Tibial nerve (tissue), 4 donors: ENCODE measurements around the gene MIS18A.

Experiments
- EP300 ChIP-seq, 2 donors: sonication (generic); formaldehyde crosslinking; IDR thresholded peaks; one replicate each; pipeline ENCODE4 v1.6.1; 2017; ENCODE audit warnings: antibody characterized with exemption in 2 of 2, mild to moderate bottlenecking in 1 of 2
- POLR2A ChIP-seq, 2 donors: fragments of 450-650 bp; IDR thresholded peaks; one replicate each; pipeline ENCODE4 v1.6.1; 2017; ENCODE audit warnings: antibody characterized with exemption in 2 of 2, mild to moderate bottlenecking in 2 of 2, moderate library complexity in 2 of 2
- TF ChIP-seq, protein P1 (sequence below), 5 experiments: fragments of 200-600 bp in 3 of 5; fragments of 450-650 bp in 2 of 5; sonication (generic) in 3 of 5; IDR thresholded peaks; one replicate each; pipeline ENCODE4 v1.5.1; 2016 to 2019; ENCODE audit warnings: antibody characterized with exemption in 5 of 5, mild to moderate bottlenecking in 3 of 5, moderate library complexity in 2 of 5

- TF ChIP-seq, protein P1, sequence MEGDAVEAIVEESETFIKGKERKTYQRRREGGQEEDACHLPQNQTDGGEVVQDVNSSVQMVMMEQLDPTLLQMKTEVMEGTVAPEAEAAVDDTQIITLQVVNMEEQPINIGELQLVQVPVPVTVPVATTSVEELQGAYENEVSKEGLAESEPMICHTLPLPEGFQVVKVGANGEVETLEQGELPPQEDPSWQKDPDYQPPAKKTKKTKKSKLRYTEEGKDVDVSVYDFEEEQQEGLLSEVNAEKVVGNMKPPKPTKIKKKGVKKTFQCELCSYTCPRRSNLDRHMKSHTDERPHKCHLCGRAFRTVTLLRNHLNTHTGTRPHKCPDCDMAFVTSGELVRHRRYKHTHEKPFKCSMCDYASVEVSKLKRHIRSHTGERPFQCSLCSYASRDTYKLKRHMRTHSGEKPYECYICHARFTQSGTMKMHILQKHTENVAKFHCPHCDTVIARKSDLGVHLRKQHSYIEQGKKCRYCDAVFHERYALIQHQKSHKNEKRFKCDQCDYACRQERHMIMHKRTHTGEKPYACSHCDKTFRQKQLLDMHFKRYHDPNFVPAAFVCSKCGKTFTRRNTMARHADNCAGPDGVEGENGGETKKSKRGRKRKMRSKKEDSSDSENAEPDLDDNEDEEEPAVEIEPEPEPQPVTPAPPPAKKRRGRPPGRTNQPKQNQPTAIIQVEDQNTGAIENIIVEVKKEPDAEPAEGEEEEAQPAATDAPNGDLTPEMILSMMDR (IDR thresholded peaks at IDR 0.05), result no peak
- TF ChIP-seq POLR2A (IDR thresholded peaks at IDR 0.05) (no peak), EP300 (IDR thresholded peaks at IDR 0.05) (no peak)
These were observed 22.6 kb downstream of the MIS18A start for GRCh38 chr21:32256251-32256650.
